Panc1 (cell line): ENCODE data around the gene PJA2. TPM values are rescaled to one million over a fixed set of nuclear protein-coding genes. Genes with fewer than 3 reads are reported as not detected.

ENCODE experiments used
- ATAC-seq: fragments of 200-7000 bp; cut with Tn5 transposase; 2 replicates; pipeline ENCODE4 v1.9.1; 2020; ENCODE audit warnings: mild to moderate bottlenecking, moderate library complexity
- BruUV-seq: library from RNA; stranded (reverse); fragments of 400-500 nt; replicated peaks from 2 replicates; lab custom pipeline; 2021; lab: Mats Ljungman, UMichigan
- CTCF ChIA-PET: fragments of 300-600 bp; sonication (Branson Sonifier 250); formaldehyde crosslinking; loops from one replicate; lab custom pipeline; 2022; ENCODE audit warnings: antibody characterized with exemption; lab: Charles Lee
- POLR2A ChIA-PET: fragments of 300-600 bp; sonication (Branson Sonifier 250); formaldehyde crosslinking; loops from one replicate; lab custom pipeline; 2022; ENCODE audit warnings: antibody characterized with exemption; lab: Charles Lee
- DNase-seq: peaks from one replicate; pipeline ENCODE4 v3.0.0-alpha.2; 2010; ENCODE audit warnings: low read depth, low spot score
- H3K27ac ChIP-seq: 2 replicates; pipeline ENCODE4 v1.5.1; 2011; ENCODE audit warnings: mild to moderate bottlenecking, low read length, inconsistent platforms
- H3K27me3 ChIP-seq: fragments of 200-500 bp; sonication (Bioruptor generic); 2 replicates; pipeline ENCODE4 v1.6.0; 2014; ENCODE audit warnings: low read length, inconsistent platforms; ENCODE audit not compliant: control insufficient read depth, insufficient read depth
- H3K36me3 ChIP-seq: fragments of 200-500 bp; sonication (Bioruptor generic); 2 replicates; pipeline ENCODE4 v1.5.1; 2014; ENCODE audit warnings: inconsistent platforms, mild to moderate bottlenecking, low read length, moderate library complexity; ENCODE audit not compliant: control insufficient read depth, insufficient read depth
- H3K4me1 ChIP-seq: 2 replicates; pipeline ENCODE4 v1.5.1; 2011; ENCODE audit warnings: inconsistent platforms, mild to moderate bottlenecking, low read length, moderate library complexity; ENCODE audit not compliant: control insufficient read depth, insufficient read depth
- H3K4me3 ChIP-seq, 2 experiments: 2 replicates each; pipeline ENCODE4 v1.5.1; 2011 to 2012; ENCODE audit warnings: low read depth in 2 of 2, low read length in 2 of 2, mild to moderate bottlenecking in 2 of 2, inconsistent platforms in 1 of 2, moderate library complexity in 1 of 2
- H3K9me3 ChIP-seq: fragments of 200-500 bp; sonication (Bioruptor generic); 2 replicates; pipeline ENCODE4 v1.5.1; 2014; ENCODE audit warnings: low read depth, mild to moderate bottlenecking, inconsistent platforms, low read length, moderate library complexity; ENCODE audit not compliant: control insufficient read depth, insufficient read depth
- CTCF ChIP-seq: fragments of 450-650 bp; IDR thresholded peaks from 2 replicates; pipeline ENCODE4 v1.5.1; 2017; ENCODE audit warnings: mild to moderate bottlenecking
- POLR2AphosphoS5 ChIP-seq: IDR thresholded peaks from 2 replicates; pipeline ENCODE4 v1.6.1; 2012; ENCODE audit warnings: mild to moderate bottlenecking, low read depth, low read length, moderate library complexity
- REST ChIP-seq, 2 experiments: IDR thresholded peaks; 2 replicates each; pipeline ENCODE4 v1.6.1; 2011 to 2012; ENCODE audit warnings: low read depth in 2 of 2, control low read depth in 1 of 2, low read length in 1 of 2, mild to moderate bottlenecking in 1 of 2, moderate library complexity in 1 of 2; ENCODE audit not compliant: insufficient read depth in 1 of 2
- SIN3A ChIP-seq: IDR thresholded peaks from 2 replicates; pipeline ENCODE4 v1.6.1; 2012; ENCODE audit warnings: low read depth, mild to moderate bottlenecking, low read length, moderate library complexity, borderline replicate concordance; ENCODE audit not compliant: insufficient read depth
- TCF7L2 ChIP-seq: IDR thresholded peaks from 2 replicates; pipeline ENCODE4 v1.6.1; 2011; ENCODE audit warnings: mild to moderate bottlenecking, low read depth, low read length, inconsistent platforms
- in situ Hi-C: cut with HindIII; loops from 2 replicates; pipeline ENCODE4 v1.10.0; 2016; ENCODE audit warnings: low sequenced_read_pairs, low pct_unique_long_range_greater_than_20kb
- intact Hi-C: fragments of 100-400 bp; cut with micrococcal nuclease; formaldehyde crosslinking; loops from one replicate; pipeline ENCODE4 v1.10.0; 2022; ENCODE audit not compliant: unreplicated experiment
- total RNA-seq: library from RNA; stranded (reverse); gene quantifications from one replicate; pipeline ENCODE4 v1.2.1, GENCODE V29; 2021; ENCODE audit not compliant: unreplicated experiment

The PJA2 gene
- total RNA-seq, 1 experiment from 2014 or later = 33.6 TPM

- H3K27ac ChIP-seq = no peak overlapping the region
- no peaks in the 10 kb centered on the region for H3K4me1 ChIP-seq
- TF ChIP-seq CTCF (no peak), POLR2AphosphoS5 (no peak), TCF7L2 (no peak), REST (IDR thresholded peaks at IDR 0.05; ENCODE audit: insufficient read depth in 1 of 2, low read depth in 2 of 2, low read length in 1 of 2) (no peak), SIN3A (no peak)
- H3K9me3 ChIP-seq = no peaks in the 10 kb centered on the region
- DNase-seq (no peak), ATAC-seq (no peak)
- no peaks in the 10 kb centered on the region for H3K27me3 ChIP-seq
- H3K36me3 ChIP-seq = peaks cover 3% of the 10 kb centered on the region
- in situ Hi-C loops (no loop called here), intact Hi-C loops (no loop called here)
- ChIA-PET CTCF (no interaction called here), POLR2A (no interaction called here)
- BruUV-seq = no TSS peak
- H3K4me3 ChIP-seq = no peak overlapping the region
Observed at GRCh38 chr5:109349388-109349787, 60.4 kb downstream of the PJA2 start.

DNA sequence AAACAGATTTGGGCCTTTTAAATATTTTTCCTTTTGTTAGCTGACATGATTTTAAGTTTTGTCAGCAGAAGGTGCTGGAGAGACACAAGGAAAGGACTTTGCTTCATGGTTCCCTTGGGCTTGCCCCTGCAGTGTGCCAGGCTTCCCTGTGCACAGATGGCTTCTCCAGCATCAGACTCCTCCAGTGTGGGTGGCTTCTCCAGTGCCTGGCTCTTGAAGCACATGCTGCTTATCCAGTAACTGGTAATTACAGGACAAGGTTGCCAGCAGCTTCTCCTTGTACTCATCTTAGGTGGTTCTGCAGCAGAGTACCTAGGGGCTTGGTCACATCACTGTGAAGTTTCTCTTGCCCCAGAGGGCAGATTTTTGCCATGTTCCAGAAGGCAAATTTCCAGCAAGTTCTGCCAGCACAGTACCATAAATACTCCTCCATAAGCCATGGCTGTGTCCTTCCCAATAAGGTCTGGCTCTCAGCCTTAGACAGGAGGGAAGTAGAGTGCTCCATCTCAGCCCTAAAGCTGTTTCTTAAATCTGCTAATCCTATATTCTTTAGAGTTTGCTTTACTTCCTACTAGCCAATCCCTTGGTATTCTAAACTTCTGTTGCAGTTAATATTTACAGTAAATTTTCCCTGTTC is 62.4 kb downstream of the PJA2 start:
- intact Hi-C loops = no loop called here
- no peak overlapping the region for H3K27ac ChIP-seq
- ATAC-seq (no peak), DNase-seq (no peak)
- in situ Hi-C loops = no loop called here
- POLR2A ChIA-PET = no interaction called here
- H3K9me3 ChIP-seq = no peaks in the 10 kb centered on the region
- no TSS peak for BruUV-seq
- H3K4me1 ChIP-seq = no peaks in the 10 kb centered on the region
- CTCF ChIA-PET = no interaction called here
- H3K27me3 ChIP-seq = no peaks in the 10 kb centered on the region
- H3K36me3 ChIP-seq = peaks cover 5% of the 10 kb centered on the region
- H3K4me3 ChIP-seq = no peak overlapping the region
- TF ChIP-seq POLR2AphosphoS5 (no peak), CTCF (no peak), SIN3A (no peak), REST (IDR thresholded peaks at IDR 0.05; ENCODE audit: insufficient read depth in 1 of 2, low read depth in 2 of 2, low read length in 1 of 2) (no peak), TCF7L2 (no peak)
